HG02852 (cell line): ENCODE measurements around the gene DIS3L2.
"Not testable (repeated sequence)": the region's sequence is repeated elsewhere in the genome, so short reads cannot be mapped to it uniquely, and the experiment has no call there.

Source experiments
- ATAC-seq: cut with Tn5 transposase; IDR thresholded peaks from one replicate; pipeline ENCODE4 v1.9.1; 2021; ENCODE audit warnings: mild to moderate bottlenecking, moderate library complexity; ENCODE audit not compliant: unreplicated experiment

Gene DIS3L2

GRCh38 chr2:232162187-232162586 lies 200.7 kb downstream of the DIS3L2 start:
- no peak for ATAC-seq

GRCh38 chr2:232170396-232170795 lies 208.9 kb downstream of the DIS3L2 start:
- no peak for ATAC-seq

GRCh38 chr2:232174662-232175061 lies 213.1 kb downstream of the DIS3L2 start:
- no peak for ATAC-seq

GRCh38 chr2:232176587-232176986 lies 215.1 kb downstream of the DIS3L2 start:
- not testable (repeated sequence) for ATAC-seq

GRCh38 chr2:232183279-232183678 lies 221.8 kb downstream of the DIS3L2 start:
- no peak for ATAC-seq

- no peak for ATAC-seq
Observed at GRCh38 chr2:232184346-232184745, 222.8 kb downstream of the DIS3L2 start.

- no peak for ATAC-seq
Observed at GRCh38 chr2:232190796-232191195, 229.3 kb downstream of the DIS3L2 start.

- ATAC-seq: no peak
Observed at GRCh38 chr2:232195487-232195886, 234.0 kb downstream of the DIS3L2 start.

- ATAC-seq: no peak
Observed at GRCh38 chr2:232196802-232197201, 235.3 kb downstream of the DIS3L2 start.

- ATAC-seq: no peak
Observed at GRCh38 chr2:232200195-232200594, 238.7 kb downstream of the DIS3L2 start.

- no peak for ATAC-seq
Observed at GRCh38 chr2:232203166-232203891, 241.8 kb downstream of the DIS3L2 start.

GRCh38 chr2:232203936-232204335 lies 242.4 kb downstream of the DIS3L2 start:
- ATAC-seq: no peak

- ATAC-seq: no peak
Observed at GRCh38 chr2:232204457-232204931, 243.0 kb downstream of the DIS3L2 start.

GRCh38 chr2:232207174-232207573 lies 245.7 kb downstream of the DIS3L2 start:
- no peak for ATAC-seq

- ATAC-seq: no peak
Observed at GRCh38 chr2:232210306-232210705, 248.8 kb downstream of the DIS3L2 start.

GRCh38 chr2:232211743-232212686 lies 250.5 kb downstream of the DIS3L2 start:
- ATAC-seq: peak; percentile 52

GRCh38 chr2:232213176-232213575 lies 251.7 kb downstream of the DIS3L2 start:
- no peak for ATAC-seq

- ATAC-seq: no peak
Observed at GRCh38 chr2:232214053-232214452, 252.5 kb downstream of the DIS3L2 start.

- ATAC-seq: no peak
Observed at GRCh38 chr2:232216028-232216427, 254.5 kb downstream of the DIS3L2 start.

- ATAC-seq: no peak
Observed at GRCh38 chr2:232218778-232219495, 257.4 kb downstream of the DIS3L2 start.

GRCh38 chr2:232219496-232219870 lies 258.0 kb downstream of the DIS3L2 start:
- ATAC-seq: no peak
